ENCODE data around the gene NXPH3. TPM values are rescaled to one million over a fixed set of nuclear protein-coding genes. Genes with fewer than 3 reads are reported as not detected.
"Not testable (repeated sequence)": the region's sequence is repeated elsewhere in the genome, so short reads cannot be mapped to it uniquely, and the experiment has no call there.

NXPH3 gene
- polyA plus RNA-seq, 3 donors = 0.90 to 1.2 (median 1.0) TPM

DNA sequence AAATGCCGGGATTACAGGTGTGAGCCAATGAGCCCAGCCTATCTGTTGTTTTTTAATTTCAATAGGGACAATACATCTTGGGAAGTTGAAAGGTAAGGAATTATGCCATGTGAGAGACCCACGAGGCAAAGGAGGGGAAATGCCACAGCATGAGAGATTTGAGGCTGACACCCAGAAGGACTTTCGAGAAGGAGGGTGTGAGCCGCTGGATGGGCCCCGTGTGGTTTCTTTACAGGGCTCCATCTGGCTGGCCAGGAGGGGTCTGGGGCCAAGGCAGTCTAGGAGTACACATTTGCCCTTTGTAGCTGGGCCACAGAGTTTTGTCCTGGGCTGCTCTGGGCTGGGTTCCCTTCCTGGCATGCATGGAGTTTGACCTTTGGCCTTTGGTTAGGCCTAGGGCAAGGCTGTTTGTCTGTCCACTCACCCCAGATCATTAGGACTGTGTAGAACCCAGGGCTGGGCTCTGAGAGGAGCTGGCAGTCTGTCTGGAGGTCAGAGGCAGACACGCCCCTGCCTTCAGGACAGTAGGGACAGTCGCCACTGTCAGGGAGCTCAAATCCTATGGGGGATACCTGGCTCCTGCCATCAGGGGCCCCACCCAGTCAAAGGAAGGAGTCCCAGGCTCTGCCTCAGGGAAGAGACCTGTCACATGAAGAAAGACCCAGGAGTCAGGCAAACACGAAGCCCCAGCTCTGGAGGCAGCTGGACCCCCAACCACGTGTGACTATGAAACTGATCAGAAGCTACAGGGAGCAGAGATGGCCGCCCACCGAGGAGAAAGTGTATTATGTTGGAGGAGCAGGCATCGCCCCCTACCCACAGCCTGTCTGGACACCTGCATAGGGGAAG, 24.2 kb upstream of the NXPH3 start:
- DNase-seq (ENCODE audit: extremely low read depth in 1 of 11, low read depth in 9 of 11, low spot score in 4 of 11) = no peak

DNA sequence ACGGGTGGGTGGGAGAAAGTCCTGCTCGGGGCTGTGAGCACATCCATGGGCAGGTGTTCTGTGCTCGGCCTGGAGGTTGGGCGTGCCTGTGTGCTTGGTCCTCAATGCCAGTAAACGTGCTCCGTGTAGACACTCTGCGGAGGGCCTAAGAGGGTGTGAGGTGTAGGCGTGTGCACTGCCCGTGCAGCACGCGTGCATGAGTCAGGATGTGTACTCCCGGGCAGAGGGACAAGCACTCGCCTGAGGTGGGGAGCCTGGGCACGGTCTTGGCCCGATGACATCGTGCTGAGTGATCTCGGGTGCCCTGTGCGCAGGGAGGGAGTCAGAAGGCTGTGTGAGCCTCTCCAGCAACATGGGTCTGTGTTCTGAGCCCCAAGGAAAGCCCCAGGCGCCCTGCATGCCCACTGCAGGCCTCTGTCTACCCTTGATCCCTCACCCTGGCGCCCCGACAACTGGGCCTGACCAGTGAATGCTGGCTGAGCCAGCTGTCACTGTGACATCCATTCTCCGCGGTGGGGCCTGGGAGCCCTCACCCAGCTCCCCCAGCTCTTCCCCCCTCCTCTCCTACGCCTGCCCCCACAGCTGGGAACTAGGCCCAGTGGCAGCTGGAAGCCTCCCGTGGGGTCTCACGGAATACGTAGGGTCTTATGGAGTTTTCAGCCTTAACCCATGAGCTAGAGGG, 23.5 kb upstream of the NXPH3 start:
- no peak for DNase-seq (ENCODE audit: extremely low read depth in 1 of 11, low read depth in 9 of 11, low spot score in 4 of 11)

DNA sequence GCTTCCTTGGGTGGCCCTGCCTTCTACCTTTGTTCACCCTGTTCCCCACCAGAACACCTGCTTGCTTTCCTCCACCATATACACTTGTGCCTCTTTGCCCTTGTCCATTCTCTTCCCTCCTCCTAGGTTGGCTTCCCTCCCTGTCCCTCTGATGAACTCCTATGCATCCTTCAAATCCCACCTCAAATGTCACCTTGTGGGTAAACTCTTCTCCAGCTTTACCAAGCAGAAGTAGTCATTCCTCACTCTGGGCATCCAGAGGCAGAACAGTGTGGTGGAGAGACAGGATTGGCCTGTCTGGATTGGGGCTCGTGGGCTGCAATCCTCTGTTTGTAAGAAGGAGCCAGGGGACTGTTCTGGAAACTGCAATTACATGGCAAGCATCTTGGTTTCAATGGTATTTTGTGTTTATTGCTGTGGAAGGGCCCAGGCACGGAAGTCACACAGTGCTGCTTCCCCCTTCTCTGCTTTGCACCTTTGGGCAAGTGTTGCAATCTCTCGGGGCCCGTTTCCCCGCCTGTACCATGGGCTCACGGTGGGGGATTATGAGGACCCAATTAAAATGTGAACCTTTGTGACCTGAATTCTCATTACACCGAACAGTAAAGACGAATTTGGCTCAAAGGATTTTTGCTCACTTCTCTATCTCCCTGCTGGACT, 21.9 kb upstream of the NXPH3 start:
- no peak for DNase-seq (ENCODE audit: extremely low read depth in 1 of 11, low read depth in 9 of 11, low spot score in 4 of 11)

DNA sequence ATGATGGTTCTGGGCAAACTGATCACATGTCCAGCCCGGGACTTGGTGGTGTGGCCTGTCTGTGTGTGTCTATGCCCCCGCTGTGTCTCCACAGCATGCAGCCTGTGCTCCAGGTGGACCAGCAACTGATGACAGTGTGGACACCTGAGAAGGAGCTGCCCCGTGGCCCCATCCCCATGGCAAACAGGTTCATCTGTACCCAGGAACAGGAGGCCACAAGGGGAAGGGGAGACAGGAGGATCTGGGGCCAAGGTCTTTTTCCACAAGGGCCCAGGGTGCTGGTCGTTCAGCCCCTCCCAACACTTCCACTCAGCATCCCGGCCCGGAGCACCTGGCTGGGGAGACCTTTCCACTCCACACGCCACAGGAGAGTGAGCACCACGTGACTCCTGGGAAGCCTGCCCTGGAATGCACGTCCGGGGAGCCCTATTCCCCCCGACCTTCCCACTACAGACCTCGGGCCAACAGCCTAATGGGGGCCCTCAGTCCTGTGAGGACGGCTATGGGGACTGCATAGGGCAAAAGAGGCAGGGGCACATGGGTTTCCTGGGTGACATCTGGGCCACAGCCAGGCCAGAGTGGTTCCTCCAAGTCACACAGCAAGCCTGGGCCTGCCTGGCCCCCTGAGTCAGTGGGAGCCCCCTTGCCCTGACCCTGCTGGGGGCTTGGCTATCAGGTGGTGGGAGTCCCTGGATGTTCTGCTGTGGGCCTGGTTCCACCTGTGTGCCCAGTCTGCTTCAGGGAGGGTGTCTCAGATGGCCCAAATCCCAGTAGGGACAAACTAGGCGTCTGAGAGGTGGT, 20.8 kb upstream of the NXPH3 start:
- DNase-seq (ENCODE audit: extremely low read depth in 1 of 11, low read depth in 9 of 11, low spot score in 4 of 11) = no peak

DNA sequence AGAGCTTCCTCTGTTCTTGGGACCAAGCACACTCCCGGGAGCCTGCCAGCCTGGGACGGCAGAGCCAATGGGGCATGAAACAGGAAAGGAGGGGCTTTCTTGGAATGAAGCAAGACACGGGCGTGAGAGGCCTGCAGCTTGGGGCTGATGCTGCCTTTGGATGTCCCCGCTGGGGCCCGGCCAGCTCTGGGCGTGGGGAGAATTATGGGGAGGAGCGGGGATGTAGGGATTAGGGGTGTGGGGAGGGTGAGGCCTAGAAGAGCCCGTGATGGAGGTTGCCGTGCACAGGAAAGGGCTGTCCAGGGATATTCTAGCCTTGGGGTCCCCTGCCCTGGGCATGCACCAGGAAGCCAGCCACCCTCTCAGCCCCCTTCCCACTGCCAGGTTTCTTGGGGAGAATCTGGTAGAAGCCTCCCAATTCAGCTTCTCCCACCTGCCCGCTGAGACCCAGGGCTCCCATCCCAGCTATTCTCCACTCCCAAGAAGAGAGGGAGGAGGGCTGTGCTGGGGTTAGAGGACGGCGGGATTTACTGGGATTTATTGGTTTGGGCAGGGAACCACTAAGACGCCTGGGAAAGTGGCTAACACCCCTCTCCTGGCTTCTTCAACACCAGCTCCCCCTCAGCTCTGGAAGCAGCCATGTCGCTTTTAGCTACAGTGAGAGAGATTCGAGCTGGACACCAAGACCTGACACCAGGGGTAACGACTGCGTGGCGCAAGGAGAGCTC, 20.0 kb upstream of the NXPH3 start:
- no peak for DNase-seq (ENCODE audit: extremely low read depth in 1 of 11, low read depth in 9 of 11, low spot score in 4 of 11)

DNA sequence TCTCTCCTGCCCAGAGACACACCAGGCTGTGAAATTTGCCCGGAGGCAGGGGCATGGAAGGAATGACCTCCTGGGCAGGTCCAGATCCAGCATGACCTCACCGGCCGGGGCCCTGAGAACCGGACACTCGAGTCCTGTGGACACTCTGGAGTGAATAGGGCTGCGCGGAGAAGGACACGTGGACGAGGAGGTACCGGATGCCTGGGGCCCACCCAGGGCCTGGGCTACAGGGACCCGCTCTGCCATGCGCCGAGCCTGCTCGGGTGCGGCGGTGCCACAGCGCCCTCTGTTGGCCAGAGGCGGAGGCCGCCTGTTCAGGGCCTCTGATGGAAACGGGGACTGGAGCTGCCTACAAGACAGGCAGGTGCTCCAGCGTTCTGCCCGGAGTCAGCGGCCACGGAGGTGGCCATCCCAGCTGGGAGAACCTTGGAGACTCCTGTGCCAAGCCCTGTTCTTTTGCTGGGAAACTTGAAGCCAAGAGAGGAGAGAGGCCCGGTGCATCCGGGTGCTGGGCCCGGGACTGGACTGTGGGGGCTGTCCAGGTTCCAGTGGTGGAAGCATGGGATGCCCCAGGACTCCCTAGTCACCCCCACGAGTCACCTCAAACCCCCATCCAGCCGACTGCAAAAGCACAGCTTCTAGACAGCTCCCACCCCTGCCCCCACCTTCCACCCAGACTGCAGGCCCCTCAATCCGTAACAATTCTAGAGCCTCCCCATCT, 19.3 kb upstream of the NXPH3 start:
- peak in 6 of 11 donors; percentile 54 to 76 (median 64) for DNase-seq (ENCODE audit: extremely low read depth in 1 of 11, low read depth in 9 of 11, low spot score in 4 of 11)

DNA sequence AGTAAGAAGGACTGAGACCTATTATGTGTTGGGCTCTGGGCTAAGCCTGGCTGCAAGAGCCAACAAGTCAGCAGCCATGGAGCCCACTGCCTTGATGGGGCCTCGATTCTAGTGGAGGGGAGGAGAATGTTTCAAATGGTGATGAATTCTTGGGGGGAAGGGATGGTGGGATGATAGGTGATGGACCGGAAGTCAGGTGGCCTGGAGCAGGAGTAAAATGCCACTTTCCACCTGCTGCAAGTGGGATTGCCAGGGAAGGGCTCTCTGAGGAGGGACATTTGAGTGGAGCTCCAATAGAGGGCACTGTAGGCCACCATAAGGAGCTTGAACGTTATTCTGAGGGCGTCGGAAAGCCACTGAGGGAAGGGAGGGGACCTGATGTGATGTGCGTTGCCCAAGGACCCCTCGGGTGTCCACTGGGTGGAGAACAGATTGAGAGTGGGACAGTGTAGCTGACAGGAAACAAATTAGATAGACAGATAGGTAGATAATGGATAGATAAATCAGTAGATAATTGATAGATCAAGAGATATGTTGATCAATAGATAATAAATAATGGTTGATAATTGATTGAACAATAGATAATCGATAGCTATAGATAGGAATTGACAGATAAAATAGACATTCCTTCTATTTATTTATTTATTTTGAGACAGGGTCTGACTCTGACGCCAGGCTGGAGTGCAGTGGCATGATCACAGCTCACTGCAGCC, 18.2 kb upstream of the NXPH3 start:
- DNase-seq (ENCODE audit: extremely low read depth in 1 of 11, low read depth in 9 of 11, low spot score in 4 of 11) = no peak

DNA sequence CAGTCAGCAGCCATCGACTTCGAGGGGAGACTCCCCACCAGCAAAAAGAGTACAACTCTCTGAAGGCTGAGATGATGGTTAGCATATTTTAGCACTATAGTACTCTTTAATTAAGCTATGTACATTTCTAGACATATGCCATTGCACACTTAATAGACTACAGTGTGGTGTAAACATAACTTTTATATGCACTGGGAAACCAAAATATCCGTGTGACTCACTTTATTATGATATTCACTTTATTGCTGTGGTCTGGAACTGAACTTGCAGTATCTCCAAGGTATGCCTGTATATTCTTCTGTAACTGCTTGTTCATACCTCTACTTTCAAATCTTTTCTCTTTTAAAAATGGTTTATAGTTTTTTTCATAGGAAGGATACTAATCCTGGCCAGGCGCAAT, 11.0 kb upstream of the NXPH3 start:
- no peak for DNase-seq (ENCODE audit: extremely low read depth in 1 of 11, low read depth in 9 of 11, low spot score in 4 of 11)

DNA sequence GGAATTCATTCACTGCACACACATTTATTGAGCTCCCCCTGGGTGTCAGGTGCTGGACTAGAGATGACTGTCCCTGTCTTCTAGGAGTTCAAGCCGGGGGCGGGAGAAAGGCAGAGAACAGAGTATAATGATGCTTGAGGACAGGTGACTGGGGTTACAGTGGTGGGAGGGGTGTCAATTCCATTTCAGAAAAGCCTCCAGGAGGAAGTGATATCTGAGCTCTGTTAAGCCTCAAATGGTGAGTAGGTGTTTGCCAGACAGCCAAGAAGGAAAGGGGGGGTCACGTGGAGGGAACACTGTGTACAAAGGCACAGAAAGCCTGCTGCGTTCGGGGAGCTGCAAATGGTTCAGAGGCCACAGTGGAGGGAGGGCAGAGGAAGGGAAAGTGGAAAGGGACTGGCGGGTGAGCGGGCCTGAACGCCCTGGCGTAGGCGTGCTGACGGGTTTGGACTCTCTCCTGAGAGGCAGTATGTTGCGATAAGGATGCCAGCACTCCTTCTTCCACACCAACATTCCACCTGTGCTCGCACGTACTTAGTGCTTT, 9.7 kb upstream of the NXPH3 start:
- no peak for DNase-seq (ENCODE audit: extremely low read depth in 1 of 11, low read depth in 9 of 11, low spot score in 4 of 11)

DNA sequence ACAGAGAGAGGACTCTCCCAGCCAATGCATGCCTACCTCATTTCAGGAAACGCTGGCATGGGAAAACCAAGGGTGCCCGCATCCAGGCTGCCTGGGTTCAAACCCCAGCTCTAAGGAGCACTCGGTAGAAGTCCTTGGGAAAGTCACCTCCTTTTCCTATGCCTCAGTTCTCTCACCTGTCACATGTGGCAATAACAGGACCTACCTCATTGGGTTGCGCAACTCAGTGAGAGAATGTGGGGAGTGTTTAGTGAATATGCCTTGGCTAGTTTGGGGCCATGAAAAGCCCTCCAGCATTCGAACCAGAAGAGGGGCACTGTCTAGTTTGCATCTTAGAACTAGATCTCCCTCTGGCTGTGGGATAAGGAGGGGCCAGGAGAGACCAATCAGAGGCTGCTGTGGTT, 9.0 kb upstream of the NXPH3 start:
- no peak for DNase-seq (ENCODE audit: extremely low read depth in 1 of 11, low read depth in 9 of 11, low spot score in 4 of 11)

DNA sequence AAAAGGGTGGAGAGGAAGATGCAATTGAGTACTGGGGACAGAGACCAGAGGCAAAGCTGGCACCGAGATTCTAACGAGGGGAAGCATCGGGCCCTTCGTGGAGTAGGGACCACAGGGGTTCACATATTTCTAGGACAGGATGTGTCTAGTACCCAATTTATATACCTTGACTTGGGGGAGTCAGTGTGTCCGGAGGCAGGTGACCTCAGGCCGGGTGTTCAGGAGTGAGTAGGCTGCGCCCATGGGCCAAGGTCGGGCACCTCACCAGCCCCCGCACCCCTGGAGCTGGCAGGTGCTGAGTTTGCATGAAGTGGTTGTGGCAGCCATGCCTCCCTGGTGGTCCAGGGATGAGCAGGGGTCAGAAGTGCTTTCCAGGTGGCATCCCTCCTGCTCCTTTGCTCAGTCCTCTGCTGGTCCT, 8.6 kb upstream of the NXPH3 start:
- no peak for DNase-seq (ENCODE audit: extremely low read depth in 1 of 11, low read depth in 9 of 11, low spot score in 4 of 11)

DNA sequence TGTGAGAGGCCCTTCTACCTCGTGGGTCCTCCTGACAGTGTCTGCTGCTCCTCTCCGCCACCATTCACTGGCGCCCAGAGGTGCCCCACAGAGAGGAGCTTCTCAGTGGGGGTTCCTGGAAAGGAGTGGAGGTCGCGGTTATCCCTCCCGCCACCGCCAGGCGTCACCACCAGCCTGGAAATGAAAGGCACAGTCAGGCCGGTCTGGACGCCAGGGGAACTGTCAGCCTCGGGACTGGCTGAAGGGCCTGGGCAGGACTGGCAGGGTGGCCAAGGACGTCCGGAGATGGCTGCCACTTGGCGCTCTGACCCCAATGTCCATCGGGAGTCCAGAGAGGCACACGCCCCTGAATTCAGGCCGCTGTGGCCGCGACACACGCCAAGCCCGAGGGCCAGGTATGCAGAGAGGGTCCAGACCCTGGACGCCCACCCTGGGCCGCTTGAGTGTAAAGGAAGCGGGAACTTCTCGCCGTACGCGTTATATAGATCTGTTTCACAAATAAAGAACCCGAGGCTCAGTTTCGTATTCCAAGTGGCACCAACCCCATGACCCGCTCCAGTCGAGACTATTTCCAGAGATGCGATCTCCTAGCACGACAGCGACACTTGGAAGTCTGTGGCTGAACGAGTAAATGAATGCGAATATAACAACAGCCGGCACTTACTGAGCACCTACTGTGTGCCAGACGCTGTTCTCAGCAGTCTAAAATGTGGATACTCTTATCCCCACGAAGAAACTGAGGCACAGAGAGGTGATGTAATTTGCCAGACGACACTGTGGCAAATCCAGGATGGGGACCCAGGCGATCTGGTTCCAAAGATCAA, 7.6 kb upstream of the NXPH3 start:
- peak in 9 of 11 donors; percentile 54 to 75 (median 70) for DNase-seq (ENCODE audit: extremely low read depth in 1 of 11, low read depth in 9 of 11, low spot score in 4 of 11)

DNA sequence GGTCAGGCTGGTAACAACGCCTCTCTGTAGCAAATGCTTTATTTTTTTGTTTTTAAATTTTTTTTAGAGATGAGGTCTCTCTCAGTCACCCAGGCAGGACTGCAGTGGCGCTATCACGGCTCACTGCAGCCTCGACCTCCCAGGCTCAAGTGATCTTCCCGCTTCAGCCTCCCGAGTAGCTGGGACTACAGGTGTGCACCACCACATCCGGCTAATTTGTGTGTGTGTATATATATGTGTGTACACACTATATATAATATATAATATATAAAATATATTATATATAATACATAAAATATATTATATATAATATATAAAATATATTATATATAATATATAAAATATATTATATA, 7.0 kb upstream of the NXPH3 start:
- not testable (repeated sequence) for DNase-seq (ENCODE audit: extremely low read depth in 1 of 11, low read depth in 9 of 11, low spot score in 4 of 11)

DNA sequence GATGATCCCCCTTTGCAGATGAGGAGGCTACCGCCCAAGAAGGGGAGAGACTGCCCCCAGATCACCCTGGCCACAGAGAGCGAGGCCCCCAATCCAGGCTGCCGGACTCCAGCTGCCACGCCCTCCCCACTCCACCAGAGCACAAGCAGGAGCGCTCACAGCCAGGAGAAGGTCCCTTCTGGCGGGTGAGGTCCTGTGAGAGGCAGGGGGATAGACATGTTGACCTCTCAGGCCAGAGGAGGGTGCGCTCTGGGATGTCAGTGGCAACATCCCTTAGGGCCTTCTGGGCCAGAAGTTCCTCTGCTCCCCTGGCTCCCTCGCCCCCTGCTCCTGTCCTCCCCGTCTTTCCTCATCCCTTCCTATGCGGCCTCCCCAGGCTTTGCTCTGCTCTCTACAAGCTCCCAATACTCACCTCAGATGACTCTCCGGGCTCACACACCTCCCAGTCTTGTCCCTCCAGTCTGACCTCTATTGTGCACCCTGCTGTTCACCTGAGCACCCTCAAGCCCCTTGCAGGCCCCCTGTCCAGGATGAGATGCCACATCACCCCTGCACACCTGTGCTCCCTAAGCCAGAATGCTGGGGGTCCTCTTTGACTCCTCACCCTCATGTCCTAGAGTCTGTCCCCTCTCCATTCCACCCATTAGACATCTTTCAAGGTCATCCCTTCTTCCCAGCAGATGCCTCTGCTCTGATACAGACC, 5.0 kb upstream of the NXPH3 start:
- no peak for DNase-seq (ENCODE audit: extremely low read depth in 1 of 11, low read depth in 9 of 11, low spot score in 4 of 11)

DNA sequence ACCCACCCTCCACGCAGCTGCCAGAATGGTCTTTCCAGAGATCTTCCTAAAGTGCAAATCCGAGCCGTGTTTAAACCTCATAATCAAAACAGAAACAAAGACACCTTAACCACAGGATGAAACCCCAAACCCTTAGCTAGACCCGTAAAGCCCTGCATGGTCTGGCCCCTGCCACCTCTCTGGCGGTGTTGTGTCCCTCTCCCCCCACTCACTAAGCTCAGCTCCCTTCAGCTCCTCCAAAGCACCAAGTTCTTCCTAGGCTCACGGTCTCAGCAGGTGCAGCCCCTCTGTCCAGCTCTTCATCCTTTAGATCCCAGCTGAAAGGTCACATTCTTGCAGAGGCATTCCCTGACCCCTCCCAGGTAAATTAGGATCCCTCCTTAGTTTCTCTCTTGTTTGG, 4.4 kb upstream of the NXPH3 start:
- DNase-seq (ENCODE audit: extremely low read depth in 1 of 11, low read depth in 9 of 11, low spot score in 4 of 11) = no peak

DNA sequence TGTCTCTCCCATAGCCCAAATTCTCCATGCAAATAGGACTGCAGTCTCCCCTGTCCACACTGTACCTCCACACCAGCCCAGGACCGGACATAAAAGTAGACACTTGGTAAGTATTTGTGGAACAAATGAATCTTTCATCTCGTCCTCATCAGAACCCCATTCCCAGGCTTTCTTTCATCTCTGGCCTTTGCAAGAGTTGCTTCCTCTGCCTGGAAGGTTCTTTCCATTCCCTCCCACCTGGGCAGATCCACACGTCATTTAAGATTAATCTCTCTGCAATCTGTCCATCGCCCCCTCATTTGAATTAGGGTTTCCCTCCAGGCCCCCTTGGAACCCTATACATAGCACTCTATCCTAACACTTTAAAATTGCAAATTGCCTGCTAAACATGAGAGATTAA, 3.9 kb upstream of the NXPH3 start:
- no peak for DNase-seq (ENCODE audit: extremely low read depth in 1 of 11, low read depth in 9 of 11, low spot score in 4 of 11)

All from renal cortex interstitium (tissue), 11 donors.